GM19397 (cell line): ENCODE data around the gene F8.
"Not testable (repeated sequence)": the region's sequence is repeated elsewhere in the genome, so short reads cannot be mapped to it uniquely, and the experiment has no call there.

Experiments
- ATAC-seq: cut with Tn5 transposase; IDR thresholded peaks from one replicate; pipeline ENCODE4 v1.9.1; 2021; ENCODE audit warnings: mild to moderate bottlenecking, moderate library complexity; ENCODE audit not compliant: unreplicated experiment

F8 gene

DNA sequence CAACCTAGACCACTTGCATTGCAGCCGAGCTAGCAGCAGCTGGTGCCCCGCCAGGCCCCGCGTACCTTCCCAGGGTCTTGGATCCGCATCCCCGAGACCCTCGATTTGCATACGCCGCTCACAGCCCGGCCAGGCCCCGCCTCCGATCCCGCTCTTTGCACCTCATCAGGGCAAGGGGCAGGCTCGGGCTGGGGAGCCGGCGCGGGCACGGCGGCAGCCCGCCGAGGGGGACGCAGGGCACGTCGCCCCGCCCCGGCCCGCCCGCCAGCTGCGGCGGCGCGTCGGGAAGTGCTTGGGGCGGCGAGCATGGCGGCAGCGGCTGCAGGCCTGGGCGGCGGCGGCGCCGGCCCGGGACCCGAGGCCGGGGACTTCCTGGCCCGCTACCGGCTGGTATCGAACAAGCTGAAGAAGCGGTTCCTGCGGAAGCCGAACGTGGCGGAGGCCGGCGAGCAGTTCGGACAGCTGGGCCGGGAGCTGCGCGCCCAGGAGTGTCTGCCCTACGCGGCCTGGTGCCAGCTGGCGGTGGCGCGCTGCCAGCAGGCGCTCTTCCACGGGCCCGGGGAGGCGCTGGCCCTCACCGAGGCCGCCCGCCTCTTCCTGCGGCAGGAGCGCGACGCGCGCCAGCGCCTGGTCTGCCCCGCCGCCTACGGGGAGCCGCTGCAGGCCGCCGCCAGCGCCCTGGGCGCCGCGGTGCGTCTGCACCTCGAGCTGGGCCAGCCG is 136.3 kb downstream of the F8 start, which contains the start of gene F8A1:
Gene F8A1 (plus strand): TSS at position 287 of the 720 bp plus-strand sequence. CDS start 20 bp downstream, at position 307.
- ATAC-seq = peak; percentile 77

DNA sequence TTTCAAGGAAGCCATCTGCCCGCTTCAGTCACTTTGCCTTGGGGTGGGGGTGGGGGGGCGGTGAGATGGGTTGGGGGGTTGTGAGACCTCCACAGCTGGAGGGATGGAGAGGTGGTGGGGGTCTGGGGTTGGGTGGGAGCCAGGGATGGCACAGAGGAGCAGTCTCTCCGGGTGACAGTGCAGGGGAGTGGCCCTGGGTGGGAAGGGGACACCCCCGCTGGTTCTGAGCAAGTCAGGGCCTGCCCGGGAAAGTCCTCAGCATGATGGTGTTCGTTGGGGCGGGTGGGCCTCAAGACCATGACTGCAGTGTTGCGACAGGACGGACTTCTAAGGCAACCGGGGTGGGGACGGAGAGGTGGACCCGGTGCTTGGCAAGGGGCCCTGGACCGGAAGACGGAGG is 137.0 kb downstream of the F8 start:
- not testable (repeated sequence) for ATAC-seq

GRCh38 chrX:154885057-154885456 is 137.5 kb downstream of the F8 start:
- ATAC-seq = not testable (repeated sequence)

GRCh38 chrX:154884069-154884468 is 138.5 kb downstream of the F8 start:
- ATAC-seq = not testable (repeated sequence)

- no peak for ATAC-seq
These were observed 149.2 kb downstream of the F8 start for GRCh38 chrX:154873329-154873728.

- not testable (repeated sequence) for ATAC-seq
These were observed 154.0 kb downstream of the F8 start for GRCh38 chrX:154868522-154868921.

DNA sequence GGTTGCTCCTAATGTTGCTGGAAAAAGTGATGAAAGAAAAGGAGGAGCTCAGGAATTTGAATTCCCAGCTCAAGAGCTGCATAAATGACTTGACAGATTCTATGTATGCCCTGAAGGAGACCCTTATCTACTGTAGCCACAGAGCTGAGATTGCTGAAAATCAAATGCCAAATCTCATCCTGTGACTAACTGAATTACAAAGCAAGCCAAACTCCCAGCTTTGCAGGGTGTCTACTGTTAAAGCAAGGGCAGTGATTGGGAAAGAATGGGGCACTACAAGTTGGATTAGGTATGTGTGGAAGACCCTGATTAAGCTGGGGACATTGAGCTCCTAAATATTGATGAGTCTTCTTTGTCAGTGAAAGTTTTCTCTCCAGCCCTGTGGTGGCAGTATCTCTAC is 167.3 kb downstream of the F8 start:
- no peak for ATAC-seq

- ATAC-seq = no peak
These were observed 171.4 kb downstream of the F8 start for GRCh38 chrX:154850957-154851611.

GRCh38 chrX:154840856-154841255 is 181.7 kb downstream of the F8 start:
- no peak for ATAC-seq

DNA sequence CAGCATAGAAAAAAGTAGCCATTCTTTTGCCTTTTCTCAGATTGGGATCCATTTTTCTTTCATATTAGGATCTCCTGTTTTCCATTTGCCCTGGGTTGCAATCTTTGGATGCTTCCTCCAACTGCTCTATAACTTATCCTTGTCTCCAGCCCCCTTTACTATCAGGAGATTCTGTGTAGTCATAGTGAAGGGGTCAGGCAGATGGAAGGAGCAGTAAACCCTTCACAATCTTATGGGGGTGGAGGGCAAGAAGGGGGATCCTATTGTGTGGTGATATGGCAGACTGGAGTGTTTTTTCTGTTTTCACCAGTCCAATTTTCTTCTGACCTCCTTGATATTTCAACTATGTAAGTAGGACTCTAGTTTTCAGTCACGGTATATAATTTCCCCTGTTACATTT is 186.4 kb downstream of the F8 start:
- ATAC-seq = no peak

GRCh38 chrX:154834562-154834961 is 188.0 kb downstream of the F8 start, which contains the start of gene SMIM9:
SMIM9 (minus strand) TSS chrX:154834662; CDS start chrX:154830856, 3,806 bp downstream.
- ATAC-seq = no peak

GRCh38 chrX:154833746-154834274 is 188.7 kb downstream of the F8 start:
- no peak for ATAC-seq

DNA sequence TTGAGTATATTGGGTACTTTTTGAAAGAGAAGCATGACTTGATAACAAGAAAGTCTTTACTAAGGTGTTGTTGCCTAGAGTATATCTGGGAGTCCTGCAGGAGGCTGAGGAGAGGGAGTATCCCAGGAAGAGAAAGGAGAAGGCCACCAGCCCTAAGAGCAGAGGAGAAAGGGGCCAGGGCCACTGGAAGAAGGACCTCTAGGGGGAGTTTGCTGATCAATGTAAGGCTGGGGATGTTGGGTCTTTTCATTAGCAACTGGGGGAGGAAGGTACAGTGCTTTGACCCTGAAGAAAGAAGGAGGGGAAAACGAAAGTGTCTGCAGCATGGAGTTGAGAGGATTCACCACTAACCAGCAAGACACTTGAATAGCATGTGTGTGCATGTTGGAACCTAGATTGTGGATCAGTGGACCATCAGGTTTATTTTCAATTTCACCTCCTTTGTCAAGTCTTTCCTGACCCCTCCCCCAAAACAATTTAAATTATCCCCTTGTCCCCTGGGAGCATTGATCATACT is 192.5 kb downstream of the F8 start:
- ATAC-seq = no peak

- no peak for ATAC-seq
These were observed 193.4 kb downstream of the F8 start for GRCh38 chrX:154829134-154829533.

- no peak for ATAC-seq
These were observed 194.5 kb downstream of the F8 start for GRCh38 chrX:154828016-154828408.

- peak; percentile 94 for ATAC-seq
These were observed 195.1 kb downstream of the F8 start for GRCh38 chrX:154827194-154828015.

- ATAC-seq = not testable (repeated sequence)
These were observed 196.9 kb downstream of the F8 start for GRCh38 chrX:154825586-154825985.

DNA sequence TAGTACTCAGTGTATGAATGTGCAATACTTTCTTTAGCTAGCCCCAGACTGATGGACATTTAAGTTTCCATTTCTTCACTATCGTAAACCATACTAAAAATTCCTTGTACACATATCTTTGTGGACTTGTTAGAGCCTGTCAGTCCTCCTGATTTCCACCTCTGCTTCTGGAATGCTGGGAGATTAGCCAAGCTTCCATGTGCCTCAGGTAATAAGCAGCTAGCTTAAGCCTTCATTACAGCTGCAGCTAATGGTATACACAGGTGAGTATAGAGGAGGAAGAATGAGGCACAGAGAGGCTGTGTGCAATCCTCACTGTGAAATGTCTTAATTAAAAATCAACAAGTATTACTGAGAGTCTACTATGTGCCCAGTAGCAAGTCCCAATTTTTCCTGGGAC is 197.9 kb downstream of the F8 start:
- ATAC-seq = no peak

- no peak for ATAC-seq
These were observed 200.5 kb downstream of the F8 start for GRCh38 chrX:154822029-154822428.

DNA sequence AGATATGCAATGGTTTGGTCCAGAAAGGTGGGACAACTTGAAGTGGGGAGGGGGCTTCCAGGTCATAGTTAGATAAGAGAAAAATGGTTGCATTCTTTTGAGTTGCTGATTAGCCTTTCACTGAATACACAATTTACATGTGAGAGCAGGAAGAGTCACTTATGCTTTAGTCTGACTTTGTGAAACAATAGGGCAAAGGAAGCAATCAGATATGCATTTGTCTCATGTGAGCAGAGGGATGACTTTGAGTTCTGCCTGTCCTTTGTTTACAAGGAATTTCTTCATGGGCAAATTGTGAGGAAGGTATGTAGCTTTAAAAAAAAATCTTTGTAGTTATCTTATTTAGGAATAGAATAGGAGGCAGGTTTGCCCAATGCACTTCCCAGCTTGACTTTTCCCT is 201.0 kb downstream of the F8 start:
- ATAC-seq = no peak

GRCh38 chrX:154819771-154820341 is 202.7 kb downstream of the F8 start:
- no peak for ATAC-seq
